MCF 10A (cell line): ENCODE results near the gene EXOC2. TPM values are rescaled to one million over a fixed set of nuclear protein-coding genes. Genes with fewer than 3 reads are reported as not detected.

Experiments used
- BruUV-seq: library from RNA; stranded (reverse); fragments of 400-500 nt; replicated peaks from 2 replicates; lab custom pipeline; 2021; lab: Mats Ljungman, UMichigan
- CTCF ChIA-PET: fragments of 300-600 bp; sonication (Branson Sonifier 250); formaldehyde crosslinking; extraction: SDS; loops from one replicate; lab custom pipeline; 2021; ENCODE audit warnings: antibody characterized with exemption, inconsistent platforms; lab: Yijun Ruan, JAX
- POLR2A ChIA-PET: fragments of 300-600, 350-650 bp; sonication (Branson Sonifier 250); formaldehyde crosslinking; extraction: SDS; loops from one replicate; lab custom pipeline; 2020; ENCODE audit warnings: antibody characterized with exemption, inconsistent platforms; lab: Yijun Ruan, JAX
- DNase-seq: peaks from one replicate; pipeline ENCODE4 v3.0.0-alpha.2; 2018; ENCODE audit not compliant: unreplicated experiment
- H3K27ac Mint-ChIP-seq: one replicate; pipeline ENCODE4 v1.8.0; 2022; ENCODE audit warnings: mild to moderate bottlenecking, low read depth, mixed read lengths; ENCODE audit not compliant: unreplicated experiment
- H3K27me3 Mint-ChIP-seq: one replicate; pipeline ENCODE4 v1.8.0; 2022; ENCODE audit warnings: mixed read lengths; ENCODE audit not compliant: insufficient read depth, unreplicated experiment
- H3K36me3 Mint-ChIP-seq: one replicate; pipeline ENCODE4 v1.8.0; 2022; ENCODE audit warnings: mild to moderate bottlenecking, moderate library complexity, mixed read lengths; ENCODE audit not compliant: insufficient read depth, unreplicated experiment
- H3K4me1 Mint-ChIP-seq: one replicate; pipeline ENCODE4 v1.8.0; 2022; ENCODE audit warnings: mixed read lengths; ENCODE audit not compliant: insufficient read depth, unreplicated experiment
- H3K4me3 Mint-ChIP-seq: one replicate; pipeline ENCODE4 v1.8.0; 2022; ENCODE audit warnings: mild to moderate bottlenecking, moderate library complexity, mixed read lengths; ENCODE audit not compliant: unreplicated experiment
- H3K9me3 Mint-ChIP-seq: one replicate; pipeline ENCODE4 v1.8.0; 2022; ENCODE audit warnings: mixed read lengths; ENCODE audit not compliant: unreplicated experiment
- CTCF ChIP-seq: fragments of 200-600 bp; IDR thresholded peaks from one replicate; pipeline ENCODE4 v1.8.0; 2022; ENCODE audit warnings: antibody characterized with exemption, mild to moderate bottlenecking; ENCODE audit not compliant: unreplicated experiment
- intact Hi-C: fragments of 100-400 bp; cut with micrococcal nuclease; formaldehyde crosslinking; loops from 2 replicates; pipeline ENCODE4 v1.14.1; 2022
- total RNA-seq: library from RNA; stranded (reverse); gene quantifications from 2 replicates; pipeline ENCODE4 v1.2.3, GENCODE V29; 2022

The EXOC2 gene
- total RNA-seq, 1 experiment from 2014 or later: 14.6 TPM

- no peak for TF ChIP-seq CTCF
- no TSS peak for BruUV-seq
- intact Hi-C loops: no loop called here
- Mint-ChIP-seq H3K36me3 (no peaks in the 10 kb centered on the region), H3K9me3 (no peaks in the 10 kb centered on the region), H3K27ac (no peak overlapping the region), H3K27me3 (no peaks in the 10 kb centered on the region), H3K4me1 (no peaks in the 10 kb centered on the region), H3K4me3 (no peak overlapping the region)
- DNase-seq: no peak
- ChIA-PET CTCF (interaction anchor here (0.5 to 2.6 kb wide), 3 partner anchors 8 to 294 kb away, joined by 3 to 7 read pairs (median 5); no protein-coding TSS in a partner anchor), POLR2A (no interaction called here)
Measured at GRCh38 chr6:736657-737446, 43.9 kb upstream of the EXOC2 start.

- DNase-seq: no peak
- H3K9me3 Mint-ChIP-seq: no peaks in the 10 kb centered on the region
- no peak overlapping the region for H3K27ac Mint-ChIP-seq
- no TSS peak for BruUV-seq
- H3K4me1 Mint-ChIP-seq: no peaks in the 10 kb centered on the region
- CTCF ChIA-PET: interaction anchor here (0.5 to 1.4 kb wide), 3 partner anchors 9 to 19 kb away, joined by 3 to 4 read pairs (median 4); no protein-coding TSS in a partner anchor
- peaks cover 26% of the 10 kb centered on the region for H3K27me3 Mint-ChIP-seq
- no peak overlapping the region for H3K4me3 Mint-ChIP-seq
- no peak for TF ChIP-seq CTCF
- no peaks in the 10 kb centered on the region for H3K36me3 Mint-ChIP-seq
- POLR2A ChIA-PET: interaction anchor here (1.1 kb wide), 1 partner anchor 8 kb away, joined by 3 read pairs; no protein-coding TSS in a partner anchor
- intact Hi-C loops: no loop called here
Measured at GRCh38 chr6:733431-734219, 40.7 kb upstream of the EXOC2 start.

- intact Hi-C loops: no loop called here
- CTCF ChIA-PET: no interaction called here
Measured at GRCh38 chr6:731924-732323, 39.0 kb upstream of the EXOC2 start.

More at GRCh38 chr6:731924-732323, 39.0 kb upstream of the EXOC2 start:
- no TSS peak for BruUV-seq
- Mint-ChIP-seq H3K4me3 (no peak overlapping the region), H3K27ac (no peak overlapping the region), H3K9me3 (no peaks in the 10 kb centered on the region), H3K27me3 (peaks cover 37% of the 10 kb centered on the region), H3K4me1 (no peaks in the 10 kb centered on the region), H3K36me3 (no peaks in the 10 kb centered on the region)
- no peak for DNase-seq
- no peak for TF ChIP-seq CTCF
- POLR2A ChIA-PET: no interaction called here
